GM11168 (cell line): ENCODE data around the gene ACIN1.
"Not testable (repeated sequence)": the region's sequence is repeated elsewhere in the genome, so short reads cannot be mapped to it uniquely, and the experiment has no call there.

Experiments used
- in situ Hi-C: fragments of 300-500 bp; cut with MboI; formaldehyde crosslinking; loops from one replicate; pipeline ENCODE4 v1.12.0; 2022; ENCODE audit warnings: low sequenced_read_pairs; ENCODE audit not compliant: unreplicated experiment

The ACIN1 gene

DNA sequence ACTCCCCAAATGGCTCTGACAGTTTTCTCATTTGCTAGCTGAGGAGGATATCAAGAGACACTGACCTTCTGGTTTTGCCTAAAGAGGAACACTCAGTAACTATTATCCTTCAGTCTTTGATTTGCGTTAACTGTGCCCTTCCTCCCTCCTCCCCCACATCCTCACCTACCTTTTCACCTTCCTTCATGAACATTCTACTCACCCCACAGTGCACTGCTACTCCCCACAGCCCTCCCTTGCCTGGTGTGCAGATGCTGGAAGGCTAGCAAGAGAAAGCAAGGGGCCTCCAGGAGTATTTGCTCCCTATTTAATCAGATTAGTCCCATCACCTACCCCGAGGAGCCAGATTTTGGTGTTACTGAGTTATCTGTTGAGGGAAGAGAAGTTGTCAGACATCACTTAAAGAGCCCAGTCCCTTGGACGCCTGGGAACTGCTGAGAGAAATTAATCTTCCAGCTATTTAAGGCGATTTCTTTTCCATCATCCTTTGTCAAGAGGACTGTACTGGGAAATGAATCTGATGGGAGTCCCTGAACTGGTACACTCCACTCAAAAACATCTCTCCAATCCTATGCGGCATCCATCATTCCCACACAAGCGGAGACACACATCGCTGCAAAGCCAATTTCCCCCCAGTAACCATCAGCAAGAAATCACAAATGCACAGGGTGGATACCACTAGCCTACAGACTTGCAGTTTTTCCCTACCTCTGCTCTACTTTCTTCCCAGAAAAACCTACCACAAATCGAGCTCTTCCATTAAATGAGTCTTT is 71.7 kb downstream of the ACIN1 start:
- in situ Hi-C loops = no loop called here

- in situ Hi-C loops = no loop called here
These were observed 73.0 kb downstream of the ACIN1 start for GRCh38 chr14:23021889-23022442.

GRCh38 chr14:23021434-23021833 is 73.5 kb downstream of the ACIN1 start:
- in situ Hi-C loops = no loop called here

DNA sequence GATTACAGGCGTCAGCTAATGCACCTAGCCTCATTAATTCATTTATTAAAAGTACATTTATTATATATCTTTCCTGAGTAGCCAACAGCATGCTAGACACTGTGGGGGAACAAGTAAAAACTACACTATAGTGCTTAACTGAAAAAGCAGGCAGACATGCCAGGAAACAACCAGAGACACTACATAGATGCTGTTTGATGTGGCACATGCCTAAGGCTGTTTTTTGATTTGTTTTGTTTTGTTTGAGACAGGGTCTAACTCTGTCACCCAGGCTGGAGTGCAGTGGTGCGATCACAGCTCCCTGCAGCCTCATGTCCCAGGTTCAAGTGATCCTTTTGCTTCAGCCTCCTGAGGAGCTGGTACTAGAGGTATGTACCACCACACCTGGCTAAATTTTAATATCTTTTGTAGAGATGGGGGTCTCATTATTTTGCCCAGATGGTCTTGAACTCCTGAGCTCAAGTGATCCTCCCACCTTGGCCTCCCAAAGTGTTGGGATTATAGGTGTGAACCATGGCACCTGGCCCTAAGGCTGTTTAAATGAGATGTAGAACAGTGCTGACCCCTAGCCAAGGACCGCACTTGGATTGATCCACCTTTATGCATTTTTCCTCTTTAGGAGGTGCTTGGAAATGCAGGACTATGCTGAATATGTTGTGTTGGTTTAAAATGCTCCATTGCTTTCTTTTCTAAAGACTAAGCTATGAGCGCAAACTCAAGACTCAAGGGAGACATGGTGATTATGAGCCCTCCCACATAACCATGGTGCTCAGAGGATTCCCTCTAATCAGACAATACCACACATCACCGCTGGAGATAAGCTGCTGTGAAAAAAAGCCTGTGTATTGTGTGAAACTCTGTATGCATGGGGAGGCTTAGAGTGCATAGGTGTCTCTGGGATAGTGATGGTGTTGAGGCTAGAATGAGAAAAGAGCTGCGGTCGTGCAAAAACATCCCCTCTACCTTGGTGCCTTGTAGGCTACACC is 74.5 kb downstream of the ACIN1 start:
- in situ Hi-C loops = no loop called here

- in situ Hi-C loops = no loop called here
These were observed 76.8 kb downstream of the ACIN1 start for GRCh38 chr14:23018107-23018506.

DNA sequence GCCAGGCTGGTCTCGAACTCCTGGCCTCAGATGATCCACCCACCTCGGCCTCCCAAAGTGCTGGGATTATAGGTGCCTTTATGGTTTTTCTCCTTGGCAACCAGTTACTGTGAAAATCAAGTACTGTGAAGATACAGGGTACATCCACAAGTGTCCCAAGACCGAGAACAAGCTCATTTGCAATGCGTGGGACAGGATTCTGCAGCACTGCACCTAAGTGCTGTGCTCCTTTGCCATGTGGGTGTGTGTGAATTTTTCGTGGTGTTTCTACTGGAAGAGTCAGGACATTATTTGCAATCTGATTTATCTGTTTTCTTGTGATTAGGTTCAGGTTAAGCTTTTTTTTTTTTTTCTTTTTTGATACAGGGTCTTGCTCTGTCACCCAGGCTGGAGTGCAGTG is 77.8 kb downstream of the ACIN1 start:
- in situ Hi-C loops = no loop called here

DNA sequence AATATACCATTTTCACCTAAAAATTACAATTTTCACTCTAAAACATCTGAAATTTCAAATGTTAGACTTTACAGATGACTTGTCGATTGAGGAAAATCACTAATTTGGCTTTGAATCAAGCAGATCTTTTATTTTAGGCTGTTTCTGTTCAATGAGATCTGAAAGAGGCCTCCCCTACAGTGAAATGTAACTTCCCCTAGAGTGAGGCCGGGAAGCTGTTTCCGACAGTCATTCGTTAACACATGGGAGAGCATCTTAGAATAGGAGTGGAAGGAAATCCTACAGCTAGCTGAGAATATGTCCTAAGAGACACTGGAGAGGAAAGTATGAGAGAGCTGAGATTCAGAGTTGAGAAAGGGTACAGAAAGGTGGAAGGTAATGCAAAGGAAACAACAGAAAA is 79.3 kb downstream of the ACIN1 start:
- in situ Hi-C loops = no loop called here

- in situ Hi-C loops = not testable (repeated sequence)
These were observed 81.2 kb downstream of the ACIN1 start for GRCh38 chr14:23013749-23014054.

DNA sequence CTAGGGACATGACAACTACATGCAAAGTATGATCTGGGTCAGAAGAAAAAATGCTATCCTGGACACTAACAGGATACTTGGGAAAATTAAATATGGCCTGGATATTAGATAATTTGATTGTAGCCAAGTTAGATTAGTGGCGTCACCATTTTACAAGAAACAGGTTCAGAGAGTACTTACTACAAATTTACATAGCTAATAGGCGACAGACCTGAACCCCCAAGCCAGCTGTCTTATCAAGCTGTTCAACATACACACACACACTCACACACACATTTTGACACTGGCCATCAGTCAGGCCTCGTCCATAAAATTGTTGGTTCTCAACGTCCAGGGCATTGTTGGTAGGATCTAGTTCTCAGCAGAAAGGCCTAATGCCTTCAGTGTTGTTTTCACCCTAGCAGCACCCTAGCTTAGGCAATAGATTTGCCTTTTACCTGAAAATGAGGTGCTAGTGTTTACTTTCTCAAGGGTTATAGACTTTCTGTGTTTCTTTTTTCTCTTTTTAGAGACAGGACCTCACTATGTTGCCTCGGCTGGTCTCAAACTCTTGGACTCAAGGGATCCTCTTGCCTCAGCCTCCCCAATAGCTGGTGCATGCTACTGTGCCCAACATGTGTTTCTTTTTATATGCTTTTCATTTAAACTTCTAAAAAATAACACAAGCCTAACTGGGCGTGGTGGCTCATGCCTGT is 81.7 kb downstream of the ACIN1 start:
- in situ Hi-C loops = no loop called here

- in situ Hi-C loops = no loop called here
These were observed 84.8 kb downstream of the ACIN1 start, which contains the start of gene C14orf93 for GRCh38 chr14:23009939-23010726. Gene C14orf93, minus strand, starts transcription at chr14:23010143. Its CDS starts 11,120 bp downstream, at chr14:22999023.

DNA sequence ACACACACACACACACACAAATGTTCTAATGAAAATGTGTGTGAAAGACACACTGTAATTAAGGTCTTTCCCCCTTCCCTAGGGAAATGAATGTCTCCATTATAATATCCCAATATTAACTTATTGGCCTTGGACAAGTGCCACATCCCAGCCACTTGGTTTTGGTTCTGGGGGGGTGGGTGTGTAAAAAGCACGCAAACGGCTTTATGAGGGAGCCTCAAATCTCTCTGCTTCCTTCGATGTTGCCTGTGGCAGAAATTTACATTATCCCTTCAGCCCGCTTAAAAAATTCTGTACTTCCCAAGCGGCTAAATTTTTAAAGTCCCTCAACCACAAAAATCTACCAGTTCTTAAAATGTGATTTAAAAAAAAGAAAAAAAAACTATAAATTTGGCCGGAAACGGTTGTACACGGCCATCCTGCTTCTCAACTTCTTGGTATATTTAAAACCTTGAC is 85.4 kb downstream of the ACIN1 start:
- in situ Hi-C loops = no loop called here

- in situ Hi-C loops = no loop called here
These were observed 86.1 kb downstream of the ACIN1 start for GRCh38 chr14:23008831-23009230.
